HuH-7.5 (cell line): ENCODE results near the gene RPRML.
"Not testable (repeated sequence)": the region's sequence is repeated elsewhere in the genome, so short reads cannot be mapped to it uniquely, and the experiment has no call there.

ENCODE experiments used
- DNase-seq: peaks from one replicate; pipeline ENCODE4 v3.0.0; 2011; ENCODE audit warnings: low spot score

The RPRML gene

DNA sequence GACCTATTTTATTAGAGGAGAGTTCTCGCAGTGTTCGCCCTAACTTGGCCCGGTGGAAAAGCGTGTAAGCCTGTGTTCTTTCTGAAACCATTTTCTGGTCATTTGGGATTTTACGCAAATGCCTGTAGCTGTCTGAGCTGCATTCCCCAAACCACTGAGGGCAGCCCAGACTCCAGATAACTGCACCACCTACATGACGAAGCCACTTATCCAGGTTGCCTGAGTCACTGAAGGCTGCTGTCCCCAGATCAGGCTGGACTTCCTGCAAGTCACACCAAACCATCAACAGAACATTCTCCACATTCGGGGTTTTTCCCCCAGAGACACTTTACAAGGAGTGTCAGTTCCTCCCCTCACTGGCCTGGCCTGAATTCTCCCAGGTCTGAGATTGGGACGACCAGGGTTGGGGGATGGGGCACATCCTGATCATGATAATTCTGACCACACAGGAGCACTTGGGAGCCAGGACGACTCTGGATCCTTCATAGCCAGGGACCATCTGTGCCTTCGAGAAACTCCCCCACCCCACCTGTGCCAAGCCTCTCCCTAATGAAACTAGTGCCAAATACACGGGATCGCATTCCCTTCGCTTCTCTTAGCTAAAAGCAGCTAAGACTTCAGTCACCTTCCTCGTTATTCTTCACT lies 2.3 kb downstream of the RPRML start:
- DNase-seq = no peak

- DNase-seq = no peak
These were observed 3.8 kb downstream of the RPRML start for GRCh38 chr17:46975287-46975686.

DNA sequence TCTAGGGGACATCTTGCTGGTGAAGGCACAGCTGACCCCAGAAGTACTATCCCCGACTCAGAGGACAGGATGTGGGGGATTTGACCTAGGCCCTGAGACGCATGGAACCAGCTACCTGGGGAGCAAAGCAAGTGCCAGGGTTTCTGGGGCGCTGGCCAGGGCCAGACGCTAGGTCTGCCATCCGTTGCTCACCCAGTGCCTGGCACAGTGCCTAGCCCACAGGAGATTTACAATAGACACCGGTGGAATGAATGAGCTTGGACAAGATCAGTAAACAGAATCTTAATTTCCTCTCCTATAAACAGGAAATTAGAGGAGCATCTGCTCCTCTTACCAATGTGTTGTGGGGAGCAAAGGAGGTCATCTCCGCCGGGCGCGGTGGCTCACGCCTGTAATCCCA lies 5.0 kb downstream of the RPRML start:
- DNase-seq = no peak

DNA sequence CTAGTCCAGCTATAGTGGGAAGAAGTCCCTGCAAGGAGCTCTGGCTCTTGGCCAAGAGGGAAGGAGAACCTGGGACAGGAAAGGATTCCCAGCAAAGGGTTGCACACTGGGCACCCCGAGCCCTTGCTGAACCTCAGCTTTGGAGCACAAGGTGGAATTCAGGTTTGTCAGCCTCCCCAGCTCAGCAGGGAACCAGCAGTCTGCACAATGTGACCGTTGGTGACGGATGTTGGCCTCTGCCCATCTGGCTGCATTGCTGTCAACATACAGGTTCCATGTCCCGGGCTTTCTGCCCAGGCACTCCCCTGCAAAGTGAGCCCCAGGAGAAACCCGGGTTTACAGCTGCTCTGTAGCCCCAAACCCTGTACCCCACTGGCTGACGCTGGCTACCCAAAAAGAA lies 6.7 kb downstream of the RPRML start:
- no peak for DNase-seq

GRCh38 chr17:46971647-46972300 lies 7.3 kb downstream of the RPRML start:
- no peak for DNase-seq

GRCh38 chr17:46968896-46969295 lies 10.2 kb downstream of the RPRML start:
- DNase-seq = no peak

GRCh38 chr17:46968224-46968834 lies 10.7 kb downstream of the RPRML start:
- no peak for DNase-seq

DNA sequence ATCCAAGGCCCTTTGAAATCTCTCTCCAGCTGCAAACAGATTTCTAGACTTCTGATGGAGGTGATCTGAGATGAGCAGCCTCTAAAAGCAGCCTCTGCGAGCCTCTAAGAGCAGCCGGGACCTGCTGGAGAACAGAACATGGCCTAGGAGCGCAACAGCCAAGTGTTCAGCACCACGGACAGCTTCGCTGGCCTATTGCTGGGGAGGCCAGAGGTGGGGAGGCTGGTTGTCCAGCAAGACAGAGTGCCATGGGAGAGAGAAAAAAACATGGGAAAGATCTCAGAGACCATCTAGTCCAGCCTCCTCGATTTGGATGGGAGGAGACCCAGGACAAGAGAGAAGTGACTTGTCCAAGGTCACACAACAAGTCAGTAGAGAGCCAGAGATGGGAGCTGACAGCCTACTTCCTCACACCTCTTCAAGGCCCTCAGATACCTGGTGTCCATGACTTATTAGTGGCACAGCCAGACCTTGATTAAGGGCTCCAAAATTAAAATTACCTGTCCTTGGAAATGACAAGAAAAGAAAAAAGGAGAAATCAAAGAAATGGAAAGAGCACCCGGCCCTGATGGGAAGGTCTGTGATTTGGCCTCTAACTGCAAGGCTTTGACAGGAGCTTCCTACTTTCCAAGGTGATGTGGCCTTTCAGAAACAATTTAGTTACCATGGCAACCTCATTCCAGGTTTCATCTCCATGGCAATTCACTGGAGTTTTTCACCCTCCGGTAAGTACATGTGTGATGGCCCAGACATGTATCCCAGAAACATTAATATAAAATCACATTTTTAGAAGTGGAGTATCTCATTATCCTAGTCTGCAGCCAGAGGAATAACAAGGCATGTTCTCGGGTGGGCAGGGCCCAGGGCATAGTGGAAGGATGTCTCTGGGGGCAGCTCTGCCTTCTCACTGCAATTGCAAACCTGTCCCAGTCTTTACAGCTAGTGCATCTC lies 14.5 kb downstream of the RPRML start:
- peak; percentile 29 for DNase-seq

DNA sequence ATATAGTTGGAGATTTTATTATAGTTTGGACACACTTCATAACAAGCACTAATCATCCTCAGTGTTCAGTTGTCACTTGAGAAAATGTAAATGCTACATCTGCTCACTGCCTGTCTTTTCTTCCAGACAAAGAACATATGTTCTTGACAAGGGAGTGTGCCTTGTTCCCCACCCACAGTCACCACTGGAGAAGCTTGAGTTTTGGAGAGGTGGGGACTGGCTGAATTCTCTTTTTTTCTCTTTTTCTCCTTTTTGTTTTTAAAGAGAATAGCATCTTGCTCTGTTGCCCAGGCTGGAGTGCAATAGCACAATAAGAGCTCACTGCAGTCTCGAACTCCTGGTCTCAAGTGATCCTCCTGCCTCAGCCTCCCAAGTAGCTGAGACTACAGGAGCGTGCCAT lies 15.5 kb downstream of the RPRML start:
- DNase-seq = no peak

- DNase-seq = no peak
These were observed 16.7 kb downstream of the RPRML start for GRCh38 chr17:46962374-46962790.

DNA sequence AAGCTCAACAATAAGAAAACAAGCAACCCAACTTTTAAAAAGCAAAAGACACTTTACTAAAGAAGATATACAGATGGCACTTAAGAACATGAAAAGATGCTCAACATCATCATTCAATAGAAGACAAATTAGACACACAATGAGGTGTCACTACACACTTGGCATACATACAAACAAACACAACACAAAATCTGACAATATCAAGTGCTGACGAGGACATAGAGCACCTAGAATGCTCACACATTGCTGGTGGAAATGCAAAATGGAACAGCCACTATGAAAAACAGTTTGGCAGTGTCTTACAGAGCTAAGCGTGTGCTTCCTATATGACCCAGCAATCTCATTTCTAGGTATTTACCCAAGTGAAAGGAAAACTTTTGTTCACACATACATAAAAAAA lies 18.9 kb downstream of the RPRML start:
- DNase-seq = no peak

- DNase-seq = no peak
These were observed 20.9 kb downstream of the RPRML start for GRCh38 chr17:46958041-46958591.

DNA sequence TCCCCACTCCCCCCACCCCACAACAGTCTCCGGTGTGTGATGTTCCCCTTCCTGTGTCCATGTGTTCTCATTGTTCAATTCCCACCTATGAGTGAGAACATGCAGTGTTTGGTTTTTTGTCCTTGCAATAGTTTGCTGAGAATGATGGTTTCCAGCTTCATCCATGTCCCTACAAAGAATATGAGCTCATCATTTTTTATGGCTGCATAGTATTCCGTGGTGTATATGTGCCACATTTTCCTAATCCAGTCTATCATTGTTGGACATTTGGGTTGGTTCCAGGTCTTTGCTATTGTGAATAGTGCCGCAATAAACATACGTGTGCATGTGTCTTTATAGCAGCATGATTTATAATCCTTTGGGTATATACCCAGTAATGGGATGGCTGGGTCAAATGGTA lies 25.9 kb downstream of the RPRML start:
- DNase-seq = not testable (repeated sequence)

DNA sequence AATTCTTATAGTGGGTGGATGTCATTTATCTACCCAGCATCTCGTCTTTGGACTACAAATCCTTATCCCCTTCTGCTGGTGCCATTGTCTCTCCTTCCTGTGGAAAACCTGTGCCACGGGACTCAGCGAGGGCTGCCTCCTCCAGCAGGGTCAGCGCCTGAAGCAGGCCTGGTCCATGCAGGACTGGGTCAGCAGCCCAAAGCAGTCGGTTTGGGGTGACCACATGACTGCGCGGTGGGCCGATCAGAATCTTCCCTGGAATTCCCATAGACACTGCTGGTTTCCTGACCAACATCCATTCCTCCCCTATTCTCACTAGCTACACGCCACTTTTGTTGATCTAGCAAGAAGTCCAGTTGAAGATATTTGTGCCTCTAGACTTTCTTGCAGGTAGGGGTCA lies 26.9 kb downstream of the RPRML start:
- no peak for DNase-seq

DNA sequence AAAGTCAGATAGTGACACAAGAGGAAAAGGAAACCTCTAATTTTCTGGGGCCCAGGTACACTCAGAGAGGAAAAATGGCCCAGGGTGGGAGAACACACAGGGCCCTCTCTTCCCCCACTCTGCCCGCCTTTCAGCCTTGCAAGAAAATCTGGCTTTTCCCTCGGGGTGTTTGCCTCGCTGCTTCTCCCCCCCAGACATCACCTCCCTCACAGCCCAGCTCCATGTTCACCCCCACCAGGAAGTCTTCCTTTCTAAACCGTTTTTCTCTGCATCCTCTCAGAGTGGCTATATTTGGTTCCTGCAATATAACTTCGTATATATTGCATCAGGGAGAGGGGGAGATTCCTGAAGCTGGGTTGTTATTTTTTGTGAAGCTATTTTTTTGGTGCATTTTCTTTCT lies 27.3 kb downstream of the RPRML start:
- DNase-seq = no peak

- DNase-seq = no peak
These were observed 27.9 kb downstream of the RPRML start for GRCh38 chr17:46950997-46951621.

DNA sequence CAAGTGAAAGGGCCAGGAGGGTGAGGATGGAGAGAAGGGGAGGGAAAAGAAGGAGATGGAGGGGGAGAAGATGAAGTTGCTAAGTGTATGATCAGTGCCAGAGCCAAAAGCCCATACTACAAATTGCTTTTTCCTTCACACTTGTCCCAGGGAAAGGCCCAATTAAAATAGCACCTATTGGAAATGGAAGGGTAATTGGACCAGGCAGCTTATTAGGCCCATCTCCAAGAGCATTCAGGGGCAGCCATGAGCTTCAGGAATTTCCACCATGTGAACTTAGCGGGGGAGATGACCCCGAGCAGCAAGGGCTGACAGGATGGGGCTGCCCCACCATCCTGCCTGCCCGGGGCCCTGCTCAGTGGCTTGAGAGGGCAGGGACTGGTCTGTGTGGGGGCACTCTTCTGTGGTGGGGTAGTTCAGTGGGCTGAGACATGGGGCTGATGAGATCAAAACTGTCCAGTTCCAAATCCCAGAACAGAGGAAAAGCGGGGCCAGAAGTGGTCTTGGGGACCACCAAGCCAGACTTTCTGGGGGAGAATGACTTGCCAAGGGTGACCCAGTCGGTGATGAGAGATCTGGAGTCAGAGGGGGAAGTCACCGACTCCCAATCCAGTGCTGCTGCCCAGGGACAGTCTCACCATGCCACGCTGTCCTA lies 28.6 kb downstream of the RPRML start:
- no peak for DNase-seq

GRCh38 chr17:46949291-46950174 lies 29.5 kb downstream of the RPRML start:
- DNase-seq = no peak

GRCh38 chr17:46948544-46948943 lies 30.5 kb downstream of the RPRML start:
- no peak for DNase-seq

DNA sequence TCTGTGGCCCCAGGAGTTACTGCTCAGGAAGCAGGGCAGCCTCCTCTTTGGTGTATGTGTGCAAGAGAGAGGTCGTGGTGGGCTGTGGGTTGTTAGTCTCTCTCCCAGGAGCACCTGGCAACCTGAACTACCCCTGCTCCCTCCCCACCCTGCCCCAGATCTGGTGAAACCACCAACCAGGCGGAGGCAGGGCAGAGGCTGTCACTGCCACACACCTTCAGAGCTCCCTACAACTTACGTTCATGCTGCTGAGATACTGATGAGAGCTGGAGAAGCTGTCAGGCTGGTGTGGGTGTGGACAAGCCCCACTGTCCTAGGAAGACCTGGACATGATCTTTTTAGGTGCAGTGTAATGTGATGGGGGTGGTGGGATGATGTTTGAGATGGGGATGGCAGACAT lies 31.8 kb downstream of the RPRML start:
- DNase-seq = no peak
